22Rv1 (cell line): ENCODE measurements around the gene HCFC1R1.

Experiments used
- H3K27ac ChIP-seq: fragments of 450-650 bp; 2 replicates; pipeline ENCODE4 v1.5.1; 2017
- ZFX ChIP-seq: fragments of 450-650 bp; IDR thresholded peaks from 2 replicates; pipeline ENCODE4 v1.6.1; 2017; ENCODE audit warnings: antibody characterized with exemption, borderline replicate concordance
- TF ChIP-seq, protein P1 (sequence below): fragments of 450-650 bp; IDR thresholded peaks from 2 replicates; pipeline ENCODE4 v1.5.1; 2017; ENCODE audit warnings: mild to moderate bottlenecking

Gene HCFC1R1

DNA sequence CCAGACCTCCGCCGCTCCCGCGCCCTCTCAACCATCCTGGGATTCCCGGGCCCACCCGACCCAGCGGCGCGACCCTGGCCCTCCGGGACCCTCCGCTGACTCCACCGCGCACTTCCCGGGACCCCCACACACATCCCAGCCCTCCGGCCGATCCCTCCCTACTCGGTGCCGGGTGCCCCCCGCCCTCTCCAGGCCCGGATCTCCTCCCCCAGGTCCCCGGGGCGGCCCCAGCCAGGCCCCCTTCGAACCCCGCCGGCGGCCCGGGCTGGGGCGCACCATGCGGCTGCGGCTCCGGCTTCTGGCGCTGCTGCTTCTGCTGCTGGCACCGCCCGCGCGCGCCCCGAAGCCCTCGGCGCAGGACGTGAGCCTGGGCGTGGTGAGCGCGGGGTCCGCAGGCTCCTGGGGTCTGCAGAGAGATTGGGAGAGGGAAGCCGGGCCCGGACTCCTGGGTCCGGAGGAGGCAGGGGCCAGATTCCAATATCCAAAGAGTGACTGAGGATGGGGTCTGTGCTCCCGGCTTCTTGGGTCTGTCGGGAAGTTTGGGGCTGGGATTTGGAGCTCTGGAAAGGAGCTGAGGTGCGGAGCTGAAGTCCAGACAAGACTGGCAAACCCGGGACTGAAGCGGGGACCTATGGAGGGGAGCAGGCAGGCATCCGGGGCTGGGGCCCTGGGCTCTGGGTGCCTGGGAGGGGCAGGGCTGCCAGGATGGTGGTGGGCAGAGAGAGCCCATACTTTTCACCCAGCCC, 23.1 kb upstream of the HCFC1R1 start:
- H3K27ac ChIP-seq, result no peak overlapping the region
- TF ChIP-seq, protein P1, sequence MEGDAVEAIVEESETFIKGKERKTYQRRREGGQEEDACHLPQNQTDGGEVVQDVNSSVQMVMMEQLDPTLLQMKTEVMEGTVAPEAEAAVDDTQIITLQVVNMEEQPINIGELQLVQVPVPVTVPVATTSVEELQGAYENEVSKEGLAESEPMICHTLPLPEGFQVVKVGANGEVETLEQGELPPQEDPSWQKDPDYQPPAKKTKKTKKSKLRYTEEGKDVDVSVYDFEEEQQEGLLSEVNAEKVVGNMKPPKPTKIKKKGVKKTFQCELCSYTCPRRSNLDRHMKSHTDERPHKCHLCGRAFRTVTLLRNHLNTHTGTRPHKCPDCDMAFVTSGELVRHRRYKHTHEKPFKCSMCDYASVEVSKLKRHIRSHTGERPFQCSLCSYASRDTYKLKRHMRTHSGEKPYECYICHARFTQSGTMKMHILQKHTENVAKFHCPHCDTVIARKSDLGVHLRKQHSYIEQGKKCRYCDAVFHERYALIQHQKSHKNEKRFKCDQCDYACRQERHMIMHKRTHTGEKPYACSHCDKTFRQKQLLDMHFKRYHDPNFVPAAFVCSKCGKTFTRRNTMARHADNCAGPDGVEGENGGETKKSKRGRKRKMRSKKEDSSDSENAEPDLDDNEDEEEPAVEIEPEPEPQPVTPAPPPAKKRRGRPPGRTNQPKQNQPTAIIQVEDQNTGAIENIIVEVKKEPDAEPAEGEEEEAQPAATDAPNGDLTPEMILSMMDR, result no peak
- TF ChIP-seq ZFX, result no peak

- no peak for TF ChIP-seq ZFX
- TF ChIP-seq, protein P1, result no peak
Measured at GRCh38 chr16:3045758-3046640, 22.3 kb upstream of the HCFC1R1 start, which contains the start of gene MMP25. TSS of gene MMP25 (plus strand) at chr16:3046561. CDS start at chr16:3046918, 357 bp downstream.

DNA sequence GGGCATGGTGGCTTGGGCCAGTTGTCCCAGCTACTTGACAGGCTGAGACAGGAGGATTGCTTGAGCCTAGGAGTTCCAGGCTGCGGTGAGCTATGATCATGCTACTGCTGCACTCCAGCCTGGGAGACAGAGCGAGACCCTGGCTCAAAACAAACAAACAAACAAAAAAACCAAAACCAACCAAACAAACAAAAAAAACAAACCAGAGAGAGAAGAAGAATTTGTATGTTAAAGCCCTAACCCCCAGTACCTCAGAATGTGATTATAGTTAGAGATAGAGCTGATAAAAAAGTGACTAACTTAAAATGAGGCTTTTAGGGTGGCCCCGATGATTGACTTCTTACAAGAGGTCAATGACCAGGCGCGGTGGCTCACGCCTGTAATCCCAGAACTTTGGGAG, 21.0 kb upstream of the HCFC1R1 start:
- TF ChIP-seq ZFX, result no peak
- TF ChIP-seq, protein P1, result no peak
- peak overlapping the region; percentile 84 for H3K27ac ChIP-seq

More at GRCh38 chr16:3045758-3046640, 22.3 kb upstream of the HCFC1R1 start, which contains the start of gene MMP25:
- H3K27ac ChIP-seq, result peak within 1 kb of the TSS; percentile 84

DNA sequence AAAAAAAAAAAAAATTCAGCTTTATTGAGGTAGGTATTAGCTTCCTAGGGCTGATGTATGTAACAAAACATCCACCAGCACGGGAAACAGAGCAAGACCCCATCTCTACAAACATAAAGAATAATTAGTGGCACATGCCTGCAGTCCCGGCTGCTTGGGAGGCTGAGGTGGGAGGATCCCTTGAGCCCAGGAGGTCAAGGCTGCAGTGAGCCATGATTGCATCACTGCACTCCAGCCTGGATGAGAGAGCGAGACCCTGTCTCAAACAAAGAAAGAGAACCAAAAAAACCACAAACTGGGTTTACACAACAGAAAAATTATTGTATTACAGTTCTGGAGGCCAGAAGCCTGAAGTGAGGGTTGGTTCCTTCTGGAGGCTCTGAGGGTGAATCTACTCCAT, 18.6 kb upstream of the HCFC1R1 start:
- H3K27ac ChIP-seq, result no peak overlapping the region
- no peak for TF ChIP-seq ZFX
- TF ChIP-seq, protein P1, result no peak

GRCh38 chr16:3038896-3039295, 15.2 kb upstream of the HCFC1R1 start:
- TF ChIP-seq, protein P1, result no peak
- TF ChIP-seq ZFX, result no peak
- no peak overlapping the region for H3K27ac ChIP-seq

DNA sequence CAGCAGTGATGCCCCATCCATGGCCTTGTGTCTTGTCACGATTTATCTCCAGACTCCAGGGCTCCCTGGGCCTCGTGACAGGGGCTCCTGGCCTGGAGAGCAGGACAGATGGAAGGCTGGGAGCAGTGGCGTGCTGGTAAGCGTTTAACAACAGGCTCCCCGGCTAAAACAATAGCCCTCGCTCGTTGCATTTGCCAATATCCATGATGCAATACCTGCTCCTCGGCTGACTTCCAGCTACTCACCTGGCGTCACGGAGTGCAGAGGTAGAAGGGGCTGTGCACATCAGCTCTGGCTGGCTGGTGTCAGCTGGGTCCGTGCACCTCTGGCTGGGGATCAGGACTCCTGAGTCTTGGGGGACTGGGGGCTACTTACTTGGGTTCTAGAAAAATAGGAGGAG, 14.5 kb upstream of the HCFC1R1 start:
- no peak overlapping the region for H3K27ac ChIP-seq
- TF ChIP-seq, protein P1, result no peak
- TF ChIP-seq ZFX, result no peak
